ENCODE measurements around the gene RPS6KL1.

RPS6KL1 gene

GRCh38 chr14:74893614-74894091 is 29.4 kb downstream of the RPS6KL1 start:
- H3K4me3 ChIP-seq (ENCODE audit: low read depth, low read length), result no peak overlapping the region
- TF ChIP-seq CTCF (IDR thresholded peaks at IDR 0.05; ENCODE audit: low read depth, low read length), result no peak

- no peak overlapping the region for H3K4me3 ChIP-seq (ENCODE audit: low read depth, low read length)
- no peak for TF ChIP-seq CTCF (IDR thresholded peaks at IDR 0.05; ENCODE audit: low read depth, low read length)
Observed at GRCh38 chr14:74892745-74893144, 30.3 kb downstream of the RPS6KL1 start.

GRCh38 chr14:74891870-74892269 is 31.2 kb downstream of the RPS6KL1 start:
- H3K4me3 ChIP-seq (ENCODE audit: low read depth, low read length), result no peak overlapping the region
- TF ChIP-seq CTCF (IDR thresholded peaks at IDR 0.05; ENCODE audit: low read depth, low read length), result no peak

GRCh38 chr14:74890262-74890661 is 32.8 kb downstream of the RPS6KL1 start:
- no peak overlapping the region for H3K4me3 ChIP-seq (ENCODE audit: low read depth, low read length)
- TF ChIP-seq CTCF (IDR thresholded peaks at IDR 0.05; ENCODE audit: low read depth, low read length), result no peak

- no peak overlapping the region for H3K4me3 ChIP-seq (ENCODE audit: low read depth, low read length)
- TF ChIP-seq CTCF (IDR thresholded peaks at IDR 0.05; ENCODE audit: low read depth, low read length), result no peak
Observed at GRCh38 chr14:74888164-74889158, 34.6 kb downstream of the RPS6KL1 start.

GRCh38 chr14:74886001-74886400 is 37.1 kb downstream of the RPS6KL1 start:
- TF ChIP-seq CTCF (IDR thresholded peaks at IDR 0.05; ENCODE audit: low read depth, low read length), result no peak
- no peak overlapping the region for H3K4me3 ChIP-seq (ENCODE audit: low read depth, low read length)
